ENCODE measurements around the gene KLF13.
A peak's percentile ranks its signal among the peaks of the same experiment; 100 is the strongest.
"Not testable (repeated sequence)": the region's sequence is repeated elsewhere in the genome, so short reads cannot be mapped to it uniquely, and the experiment has no call there.

Gene KLF13

GRCh38 chr15:31346367-31347066 is 19.9 kb downstream of the KLF13 start:
- DNase-seq (ENCODE audit: low spot score): no peak

- DNase-seq (ENCODE audit: low spot score): no peak
Measured at GRCh38 chr15:31347067-31347975, 20.7 kb downstream of the KLF13 start.

- DNase-seq (ENCODE audit: low spot score): no peak
Measured at GRCh38 chr15:31347981-31348803, 21.6 kb downstream of the KLF13 start.

- no peak for DNase-seq (ENCODE audit: low spot score)
Measured at GRCh38 chr15:31349233-31350141, 22.9 kb downstream of the KLF13 start.

GRCh38 chr15:31350771-31351170 is 24.1 kb downstream of the KLF13 start:
- DNase-seq (ENCODE audit: low spot score): no peak

- DNase-seq (ENCODE audit: low spot score): no peak
Measured at GRCh38 chr15:31352339-31352751, 25.7 kb downstream of the KLF13 start.

- peak; percentile 93 for DNase-seq (ENCODE audit: low spot score)
Measured at GRCh38 chr15:31352911-31353811, 26.5 kb downstream of the KLF13 start.

- DNase-seq (ENCODE audit: low spot score): peak; percentile 58
Measured at GRCh38 chr15:31353931-31354330, 27.3 kb downstream of the KLF13 start.

- DNase-seq (ENCODE audit: low spot score): not testable (repeated sequence)
Measured at GRCh38 chr15:31356097-31356496, 29.5 kb downstream of the KLF13 start.

GRCh38 chr15:31357148-31357547 is 30.5 kb downstream of the KLF13 start:
- no peak for DNase-seq (ENCODE audit: low spot score)

- DNase-seq (ENCODE audit: low spot score): no peak
Measured at GRCh38 chr15:31358163-31358562, 31.5 kb downstream of the KLF13 start.

- DNase-seq (ENCODE audit: low spot score): no peak
Measured at GRCh38 chr15:31358957-31359701, 32.5 kb downstream of the KLF13 start.

- DNase-seq (ENCODE audit: low spot score): no peak
Measured at GRCh38 chr15:31359702-31360111, 33.1 kb downstream of the KLF13 start.

GRCh38 chr15:31360158-31360561 is 33.5 kb downstream of the KLF13 start:
- no peak for DNase-seq (ENCODE audit: low spot score)

- DNase-seq (ENCODE audit: low spot score): no peak
Measured at GRCh38 chr15:31360843-31361763, 34.5 kb downstream of the KLF13 start.

- no peak for DNase-seq (ENCODE audit: low spot score)
Measured at GRCh38 chr15:31361764-31362515, 35.3 kb downstream of the KLF13 start.

- DNase-seq (ENCODE audit: low spot score): no peak
Measured at GRCh38 chr15:31362886-31363285, 36.3 kb downstream of the KLF13 start.
